Measurements from ENCODE around the gene CADM1. TPM values are rescaled to one million over a fixed set of nuclear protein-coding genes. Genes with fewer than 3 reads are reported as not detected.

Gene CADM1
- total and polyA plus RNA-seq, 5 donors from 2014 or later, result 3.6 to 11.3 (median 6.9) TPM

DNA sequence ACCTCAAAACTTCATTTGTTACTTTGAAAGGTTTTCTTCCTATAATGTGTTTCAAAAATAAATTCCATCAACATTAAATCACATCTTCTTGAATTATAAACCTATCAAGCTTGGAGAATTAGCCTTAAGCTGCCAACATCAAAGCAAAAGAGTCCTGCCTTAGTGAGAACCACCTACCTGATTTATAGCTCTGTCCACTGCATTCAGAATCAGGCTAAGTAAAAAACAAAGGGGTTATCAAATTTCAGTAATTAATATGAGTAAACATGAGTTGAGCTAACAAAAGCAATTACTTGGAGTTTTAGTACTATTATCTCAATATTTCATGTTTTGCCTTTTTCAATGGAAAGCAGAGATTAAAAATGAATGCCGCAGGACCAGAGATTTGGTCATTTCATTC lies 73.9 kb downstream of the CADM1 start:
- Mint-ChIP-seq H3K27ac (no peak overlapping the region), H3K4me1 (no peaks in the 10 kb centered on the region), H3K36me3 (no peaks in the 10 kb centered on the region), H3K4me3 (no peak overlapping the region), H3K27me3 (no peaks in the 10 kb centered on the region), H3K9me3 (peaks cover 0 to 2% (median 0%) of the 10 kb centered on the region in 7 donors)
- Histone ChIP-seq H3K27me3 (ENCODE audit: control insufficient read depth, insufficient read depth, low read length) (no peaks in the 10 kb centered on the region), H3K27ac (ENCODE audit: insufficient read depth, low read length, poor library complexity, severe bottlenecking) (no peak overlapping the region), H3K4me1 (ENCODE audit: control insufficient read depth, insufficient read depth, low read length, poor library complexity, severe bottlenecking) (no peaks in the 10 kb centered on the region), H3K4me3 (ENCODE audit: low read depth, low read length) (no peak overlapping the region), H3K36me3 (ENCODE audit: control insufficient read depth, insufficient read depth, low read length) (no peaks in the 10 kb centered on the region), H3K9me3 (ENCODE audit: control insufficient read depth in 2 of 2, low read length in 2 of 2) (no peaks in the 10 kb centered on the region)
- DNase-seq (no peak), ATAC-seq (ENCODE audit: low read depth in 2 of 2) (no peak)

DNA sequence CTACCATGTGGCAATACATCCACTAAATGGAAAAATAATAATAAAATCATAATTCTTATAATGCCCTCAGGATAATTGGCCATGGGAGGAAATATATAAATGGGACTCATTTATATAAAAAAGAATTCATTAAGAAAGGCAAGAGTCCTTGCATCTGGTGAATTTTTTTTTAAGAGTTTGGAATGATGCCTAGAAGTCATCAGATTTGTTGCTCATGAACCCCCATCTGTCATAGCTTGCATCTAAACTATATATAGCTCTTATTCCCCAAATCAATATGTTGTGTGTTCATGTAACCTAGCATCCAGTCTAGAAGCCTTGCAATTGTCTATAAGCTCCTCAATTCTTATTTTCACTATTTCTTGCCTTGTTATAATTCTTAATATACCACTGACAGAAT lies 75.9 kb downstream of the CADM1 start:
- Mint-ChIP-seq H3K9me3 (peaks cover 0 to 2% (median 0%) of the 10 kb centered on the region in 7 donors), H3K4me3 (no peak overlapping the region), H3K27me3 (peaks cover 4% of the 10 kb centered on the region), H3K36me3 (no peaks in the 10 kb centered on the region), H3K27ac (no peak overlapping the region), H3K4me1 (no peaks in the 10 kb centered on the region)
- ATAC-seq (ENCODE audit: low read depth in 2 of 2), result no peak
- Histone ChIP-seq H3K36me3 (ENCODE audit: control insufficient read depth, insufficient read depth, low read length) (no peaks in the 10 kb centered on the region), H3K27ac (ENCODE audit: insufficient read depth, low read length, poor library complexity, severe bottlenecking) (no peak overlapping the region), H3K27me3 (ENCODE audit: control insufficient read depth, insufficient read depth, low read length) (no peaks in the 10 kb centered on the region), H3K4me1 (ENCODE audit: control insufficient read depth, insufficient read depth, low read length, poor library complexity, severe bottlenecking) (no peaks in the 10 kb centered on the region), H3K9me3 (ENCODE audit: control insufficient read depth in 2 of 2, low read length in 2 of 2) (no peaks in the 10 kb centered on the region), H3K4me3 (ENCODE audit: low read depth, low read length) (no peak overlapping the region)
- DNase-seq, result no peak

DNA sequence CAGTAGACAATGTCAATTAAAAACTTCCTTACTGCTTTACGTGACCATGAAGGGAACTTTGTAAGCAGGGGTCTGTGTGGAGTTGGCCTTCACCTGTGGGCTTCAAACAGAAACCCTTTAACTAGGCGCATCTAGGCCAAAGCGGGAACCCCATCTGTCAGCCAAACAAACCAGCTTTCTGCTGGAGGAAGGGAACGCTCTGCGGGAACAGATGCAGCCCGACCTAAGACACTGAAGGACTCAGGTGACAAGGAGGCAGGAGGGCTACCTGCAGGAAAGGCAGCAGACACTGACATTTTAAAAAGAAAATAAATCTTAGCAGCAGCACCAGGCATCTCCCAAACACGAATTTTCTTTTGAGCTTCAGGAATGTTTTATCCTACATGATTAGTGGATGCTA lies 78.4 kb downstream of the CADM1 start:
- Histone ChIP-seq H3K36me3 (ENCODE audit: control insufficient read depth, insufficient read depth, low read length) (no peaks in the 10 kb centered on the region), H3K4me1 (ENCODE audit: control insufficient read depth, insufficient read depth, low read length, poor library complexity, severe bottlenecking) (no peaks in the 10 kb centered on the region), H3K27me3 (ENCODE audit: control insufficient read depth, insufficient read depth, low read length) (no peaks in the 10 kb centered on the region), H3K9me3 (ENCODE audit: control insufficient read depth in 2 of 2, low read length in 2 of 2) (no peaks in the 10 kb centered on the region), H3K27ac (ENCODE audit: insufficient read depth, low read length, poor library complexity, severe bottlenecking) (no peak overlapping the region), H3K4me3 (ENCODE audit: low read depth, low read length) (no peak overlapping the region)
- Mint-ChIP-seq H3K4me1 (no peaks in the 10 kb centered on the region), H3K36me3 (no peaks in the 10 kb centered on the region), H3K4me3 (no peak overlapping the region), H3K27me3 (peaks cover 4% of the 10 kb centered on the region), H3K9me3 (no peaks in the 10 kb centered on the region), H3K27ac (no peak overlapping the region)
- DNase-seq (no peak), ATAC-seq (ENCODE audit: low read depth in 2 of 2) (no peak)

DNA sequence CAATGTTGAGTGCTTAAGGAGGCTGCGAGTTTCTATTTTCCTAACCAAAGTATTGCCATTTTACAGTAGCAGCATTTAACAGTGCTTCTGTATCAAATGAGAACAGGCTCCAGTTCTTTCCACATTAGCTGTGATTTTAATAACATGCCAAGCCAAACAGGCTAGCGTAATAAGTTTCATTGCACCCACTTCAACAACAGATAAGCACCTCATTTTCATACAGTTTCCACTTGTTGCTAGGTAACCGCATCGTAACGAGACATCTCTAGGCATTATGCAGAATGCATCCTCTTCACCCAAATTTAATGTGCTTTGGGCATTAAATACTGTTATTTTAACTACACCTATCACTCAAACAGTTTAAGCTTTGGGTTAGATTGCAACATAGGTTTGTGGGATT lies 79.0 kb downstream of the CADM1 start:
- Mint-ChIP-seq H3K4me1 (no peaks in the 10 kb centered on the region), H3K36me3 (no peaks in the 10 kb centered on the region), H3K4me3 (no peak overlapping the region), H3K27ac (no peak overlapping the region), H3K9me3 (no peaks in the 10 kb centered on the region), H3K27me3 (peaks cover 4% of the 10 kb centered on the region)
- ATAC-seq (ENCODE audit: low read depth in 2 of 2) (no peak), DNase-seq (no peak)
- no peaks in the 10 kb centered on the region for H3K36me3 ChIP-seq (ENCODE audit: control insufficient read depth, insufficient read depth, low read length)
- H3K27ac ChIP-seq (ENCODE audit: insufficient read depth, low read length, poor library complexity, severe bottlenecking), result no peak overlapping the region
- H3K4me1 ChIP-seq (ENCODE audit: control insufficient read depth, insufficient read depth, low read length, poor library complexity, severe bottlenecking), result no peaks in the 10 kb centered on the region
- H3K27me3 ChIP-seq (ENCODE audit: control insufficient read depth, insufficient read depth, low read length), result no peaks in the 10 kb centered on the region
- H3K4me3 ChIP-seq (ENCODE audit: low read depth, low read length), result no peak overlapping the region
- H3K9me3 ChIP-seq (ENCODE audit: control insufficient read depth in 2 of 2, low read length in 2 of 2), result no peaks in the 10 kb centered on the region

DNA sequence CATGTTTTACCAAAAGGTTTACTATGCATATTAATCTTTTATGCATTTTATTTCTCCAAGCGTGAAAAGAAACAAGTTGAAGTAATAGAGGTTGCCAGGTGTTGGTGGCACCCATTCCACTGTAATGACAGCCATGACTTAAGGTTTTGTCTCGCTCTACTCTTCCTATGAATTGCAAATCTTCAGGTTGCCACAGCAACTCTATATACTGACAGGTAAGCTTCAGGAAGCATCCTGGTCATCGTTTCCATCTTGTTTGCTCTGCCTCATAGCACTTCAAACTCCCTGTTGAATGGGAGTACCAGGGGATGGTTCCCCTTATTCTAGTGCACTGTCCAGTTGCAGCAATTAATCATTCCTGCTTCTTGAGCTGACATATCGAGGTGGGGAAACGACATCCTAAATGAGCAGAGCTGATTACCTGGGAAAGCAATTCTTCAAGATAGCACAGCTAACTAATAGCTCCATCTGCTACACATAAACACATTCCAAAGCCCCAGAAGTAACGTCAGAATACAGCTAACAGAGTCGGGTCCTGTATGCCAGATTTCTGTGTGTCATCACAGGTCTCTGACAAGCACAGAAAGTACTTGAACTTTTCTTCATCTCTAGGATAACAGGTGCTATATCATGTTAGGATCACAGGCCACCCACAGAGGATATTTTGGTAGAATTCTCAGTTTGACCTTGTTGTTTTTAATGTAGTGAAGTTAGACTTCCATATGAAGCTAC lies 80.3 kb downstream of the CADM1 start:
- H3K9me3 Mint-ChIP-seq, result no peaks in the 10 kb centered on the region

DNA sequence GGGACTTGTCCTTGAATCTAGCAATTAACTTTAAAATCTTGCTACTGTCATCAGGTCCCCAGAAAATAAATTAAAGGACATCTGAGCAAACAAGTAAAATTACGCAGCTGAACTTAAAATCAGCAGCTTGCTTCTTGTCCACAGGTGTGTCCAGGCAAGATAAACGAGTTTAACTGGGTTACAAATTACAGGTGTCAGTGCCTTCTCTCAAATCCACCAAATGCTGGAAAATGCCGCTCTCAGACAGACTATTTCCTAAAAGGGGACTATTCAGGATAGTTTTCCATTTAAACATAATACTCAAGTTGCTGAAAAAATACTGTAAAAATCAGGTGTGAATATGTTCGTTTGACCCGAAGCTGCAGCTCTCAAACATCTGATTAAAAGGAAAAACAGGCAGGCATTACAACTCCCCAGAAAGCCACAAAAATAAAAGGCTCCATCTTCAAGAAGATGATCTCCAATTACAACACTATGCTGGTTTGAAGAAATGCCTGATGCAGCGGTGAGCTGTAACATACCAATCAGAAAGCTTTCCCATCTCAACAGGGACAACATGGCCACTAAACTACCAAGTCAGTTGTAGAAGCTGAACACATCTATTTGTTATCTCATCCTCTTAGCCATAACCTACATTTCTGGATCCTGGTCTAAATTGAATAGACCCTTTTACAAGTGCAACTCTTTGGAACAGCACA lies 82.1 kb downstream of the CADM1 start:
- Mint-ChIP-seq H3K27me3 (peaks cover 4% of the 10 kb centered on the region), H3K36me3 (no peaks in the 10 kb centered on the region), H3K27ac (no peak overlapping the region), H3K4me1 (no peaks in the 10 kb centered on the region), H3K9me3 (peaks cover 0 to 2% (median 0%) of the 10 kb centered on the region in 7 donors), H3K4me3 (no peak overlapping the region)
- no peaks in the 10 kb centered on the region for H3K9me3 ChIP-seq (ENCODE audit: control insufficient read depth in 2 of 2, low read length in 2 of 2)
- H3K4me1 ChIP-seq (ENCODE audit: control insufficient read depth, insufficient read depth, low read length, poor library complexity, severe bottlenecking), result no peaks in the 10 kb centered on the region
- DNase-seq (no peak), ATAC-seq (ENCODE audit: low read depth in 2 of 2) (no peak)
- H3K4me3 ChIP-seq (ENCODE audit: low read depth, low read length), result no peak overlapping the region
- H3K27ac ChIP-seq (ENCODE audit: insufficient read depth, low read length, poor library complexity, severe bottlenecking), result no peak overlapping the region
- H3K36me3 ChIP-seq (ENCODE audit: control insufficient read depth, insufficient read depth, low read length), result no peaks in the 10 kb centered on the region
- H3K27me3 ChIP-seq (ENCODE audit: control insufficient read depth, insufficient read depth, low read length), result no peaks in the 10 kb centered on the region

More for the DNA sequence above, 80.3 kb downstream of the CADM1 start:
- Histone ChIP-seq H3K4me1 (ENCODE audit: control insufficient read depth, insufficient read depth, low read length, poor library complexity, severe bottlenecking) (no peaks in the 10 kb centered on the region), H3K9me3 (ENCODE audit: control insufficient read depth in 2 of 2, low read length in 2 of 2) (no peaks in the 10 kb centered on the region), H3K4me3 (ENCODE audit: low read depth, low read length) (no peak overlapping the region), H3K36me3 (ENCODE audit: control insufficient read depth, insufficient read depth, low read length) (no peaks in the 10 kb centered on the region), H3K27me3 (ENCODE audit: control insufficient read depth, insufficient read depth, low read length) (no peaks in the 10 kb centered on the region), H3K27ac (ENCODE audit: insufficient read depth, low read length, poor library complexity, severe bottlenecking) (no peak overlapping the region)
- no peaks in the 10 kb centered on the region for H3K36me3 Mint-ChIP-seq
- H3K27ac Mint-ChIP-seq, result no peak overlapping the region
- no peaks in the 10 kb centered on the region for H3K4me1 Mint-ChIP-seq
- DNase-seq (no peak), ATAC-seq (ENCODE audit: low read depth in 2 of 2) (no peak)
- no peak overlapping the region for H3K4me3 Mint-ChIP-seq
- H3K27me3 Mint-ChIP-seq, result peaks cover 4% of the 10 kb centered on the region

DNA sequence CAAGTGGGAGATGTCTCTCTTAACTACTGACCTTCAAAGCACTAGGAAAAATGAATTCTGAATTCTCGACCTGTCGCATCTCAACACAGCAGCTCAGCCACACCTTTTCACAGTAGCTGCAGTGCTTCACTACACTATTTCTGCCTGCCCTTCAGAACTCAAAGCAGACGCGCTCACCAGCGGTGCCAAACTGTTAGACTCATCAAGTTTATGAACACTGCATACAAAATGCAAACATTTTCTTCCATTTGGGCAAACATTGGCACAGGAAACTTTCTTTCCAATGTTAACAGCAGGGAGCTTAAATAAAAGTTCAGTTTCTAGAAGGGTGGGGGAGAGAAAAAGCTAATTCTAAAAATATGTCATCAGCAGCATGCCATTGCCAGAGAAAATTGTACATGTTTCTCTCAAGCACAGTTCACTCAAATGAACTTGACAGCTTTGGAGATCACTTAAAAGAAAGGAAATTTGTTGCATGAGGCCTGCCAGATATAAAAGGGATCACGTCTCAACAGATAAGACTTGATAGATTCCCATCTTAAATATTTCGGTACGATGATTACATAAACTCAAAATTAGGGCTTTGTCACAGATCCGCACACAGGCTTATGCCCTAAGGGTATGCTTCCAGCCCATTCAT lies 82.7 kb downstream of the CADM1 start:
- H3K4me1 Mint-ChIP-seq, result no peaks in the 10 kb centered on the region
- Histone ChIP-seq H3K9me3 (ENCODE audit: control insufficient read depth in 2 of 2, low read length in 2 of 2) (no peaks in the 10 kb centered on the region), H3K36me3 (ENCODE audit: control insufficient read depth, insufficient read depth, low read length) (no peaks in the 10 kb centered on the region), H3K27me3 (ENCODE audit: control insufficient read depth, insufficient read depth, low read length) (no peaks in the 10 kb centered on the region), H3K4me3 (ENCODE audit: low read depth, low read length) (no peak overlapping the region), H3K27ac (ENCODE audit: insufficient read depth, low read length, poor library complexity, severe bottlenecking) (no peak overlapping the region), H3K4me1 (ENCODE audit: control insufficient read depth, insufficient read depth, low read length, poor library complexity, severe bottlenecking) (no peaks in the 10 kb centered on the region)
- ATAC-seq (ENCODE audit: low read depth in 2 of 2) (no peak), DNase-seq (no peak)
- peaks cover 4% of the 10 kb centered on the region for H3K27me3 Mint-ChIP-seq
- H3K36me3 Mint-ChIP-seq, result no peaks in the 10 kb centered on the region
- H3K9me3 Mint-ChIP-seq, result peaks cover 0 to 2% (median 0%) of the 10 kb centered on the region in 7 donors
- no peak overlapping the region for H3K27ac Mint-ChIP-seq
- H3K4me3 Mint-ChIP-seq, result no peak overlapping the region

Measured in CD4-positive, CD25-positive, alpha-beta regulatory T cell (primary cell).